HTR-8/SVneo (cell line): ENCODE results near the gene ASXL1.
"Not testable (repeated sequence)": the region's sequence is repeated elsewhere in the genome, so short reads cannot be mapped to it uniquely, and the experiment has no call there.

Experiments
- DNase-seq: peaks from one replicate; pipeline ENCODE4 v3.0.0; 2011; ENCODE audit warnings: low spot score, mixed read lengths; ENCODE audit not compliant: insufficient read length
- FAIRE-seq: peaks from 2 replicates; lab custom pipeline; 2011; peaks lifted over from hg19 to GRCh38; lab: Jason Lieb, UNC

ASXL1 gene

DNA sequence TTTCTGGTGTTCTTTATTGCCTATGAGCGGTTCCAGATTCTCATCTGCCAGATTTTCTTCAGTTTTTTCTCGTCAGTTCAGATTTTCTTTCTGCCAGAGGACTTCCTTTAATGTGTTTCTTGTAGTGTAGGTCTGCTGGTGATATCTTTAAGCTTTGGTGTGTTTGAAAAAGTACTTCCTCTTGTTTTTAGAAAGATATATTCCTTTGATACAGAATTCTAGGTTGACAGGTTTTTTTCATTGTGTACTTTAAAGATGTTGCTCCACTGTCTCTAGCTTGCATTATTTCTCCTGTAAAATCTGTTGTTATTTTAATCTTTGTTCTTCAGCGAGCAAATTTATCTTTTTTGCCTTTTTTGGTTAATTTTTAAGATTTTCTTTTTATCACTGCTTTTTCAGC is 36.9 kb downstream of the ASXL1 start:
- DNase-seq (no peak), FAIRE-seq (no peak)

DNA sequence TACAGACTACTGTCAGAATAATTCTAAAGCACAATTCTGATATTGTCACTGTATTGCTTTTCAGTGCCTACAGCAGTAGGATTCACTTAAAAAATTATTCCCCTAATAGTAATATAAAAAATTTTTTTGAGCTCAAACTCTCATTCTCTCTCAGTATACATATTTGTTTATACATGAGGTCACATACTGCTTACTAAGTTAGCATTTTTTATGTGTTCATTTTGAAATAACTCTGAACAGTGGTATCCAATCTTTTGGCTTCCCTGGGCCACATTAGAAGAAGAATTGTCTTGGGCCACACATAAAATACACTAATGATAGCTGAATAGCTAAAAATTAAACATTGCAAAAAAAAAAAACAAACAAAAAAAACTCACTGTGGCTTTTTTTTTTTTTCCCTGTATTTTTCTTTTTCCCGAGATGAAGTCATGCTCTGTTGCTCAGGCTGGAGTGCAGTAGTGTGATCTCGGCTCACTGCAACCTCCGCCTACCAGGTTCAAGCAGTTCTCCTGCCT is 38.6 kb downstream of the ASXL1 start:
- no peak for DNase-seq
- no peak for FAIRE-seq

DNA sequence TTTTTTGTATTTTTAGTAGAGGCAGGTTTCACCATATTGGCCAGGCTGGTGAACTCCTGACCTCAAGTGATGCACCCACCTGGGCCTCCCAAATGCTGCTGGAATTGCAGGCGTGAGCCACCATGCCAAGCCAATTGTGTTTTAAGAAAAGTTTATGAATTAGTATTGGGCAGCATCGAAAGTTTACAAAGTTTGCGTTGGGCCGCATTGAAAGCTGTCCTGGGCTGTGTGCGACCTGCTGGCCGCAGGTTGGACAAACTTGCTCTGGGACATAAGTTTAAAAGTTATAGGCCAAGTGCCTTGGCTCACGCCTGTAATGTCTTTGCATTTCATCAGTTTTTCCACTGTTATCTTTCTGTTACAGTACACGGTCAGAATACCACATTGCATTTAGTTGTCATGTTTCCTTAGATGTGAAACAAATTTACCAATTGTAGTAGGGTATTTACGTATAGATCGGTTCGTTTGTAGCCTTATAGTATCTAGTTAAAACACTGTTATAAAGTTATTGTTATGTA is 39.5 kb downstream of the ASXL1 start:
- DNase-seq (no peak), FAIRE-seq (no peak)

DNA sequence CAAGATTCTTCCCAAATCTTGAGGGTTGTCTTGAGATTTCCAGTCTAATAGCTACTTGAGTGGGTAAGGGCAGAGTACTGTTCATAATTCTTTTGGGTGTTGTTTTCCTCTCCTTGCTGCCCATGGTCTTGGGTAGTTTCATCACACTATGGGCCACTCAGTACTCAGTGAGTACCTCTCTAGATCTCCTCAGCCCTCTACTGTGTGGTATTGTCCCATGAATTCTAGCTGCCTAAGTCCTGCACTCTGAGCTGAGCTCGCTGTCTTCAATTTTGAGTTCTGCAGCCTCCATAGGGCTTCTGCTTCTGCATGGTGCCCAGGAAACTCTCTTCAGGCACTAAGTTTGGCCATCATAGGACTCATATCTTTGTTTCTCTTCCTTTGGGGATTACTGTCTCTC is 42.3 kb downstream of the ASXL1 start:
- no peak for DNase-seq
- FAIRE-seq: no peak

DNA sequence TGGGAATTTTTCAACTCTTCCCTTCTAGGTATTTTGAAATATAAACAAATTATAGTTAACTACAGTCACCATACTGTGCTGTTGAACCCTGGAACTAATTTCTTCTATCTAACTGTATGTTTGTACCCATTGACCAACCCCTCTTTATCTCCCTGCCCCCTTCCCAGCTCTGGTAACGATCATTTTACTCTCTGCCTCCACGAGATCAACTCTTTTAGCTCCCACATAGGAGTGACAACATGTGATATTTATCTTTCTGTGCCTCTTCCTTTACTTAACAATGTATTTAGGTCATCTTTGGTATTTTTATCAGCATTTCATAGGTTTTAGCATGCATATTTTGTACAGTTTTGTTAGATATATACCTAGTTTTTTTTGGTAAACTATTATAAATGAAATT is 45.9 kb downstream of the ASXL1 start:
- FAIRE-seq (no peak), DNase-seq (no peak)

DNA sequence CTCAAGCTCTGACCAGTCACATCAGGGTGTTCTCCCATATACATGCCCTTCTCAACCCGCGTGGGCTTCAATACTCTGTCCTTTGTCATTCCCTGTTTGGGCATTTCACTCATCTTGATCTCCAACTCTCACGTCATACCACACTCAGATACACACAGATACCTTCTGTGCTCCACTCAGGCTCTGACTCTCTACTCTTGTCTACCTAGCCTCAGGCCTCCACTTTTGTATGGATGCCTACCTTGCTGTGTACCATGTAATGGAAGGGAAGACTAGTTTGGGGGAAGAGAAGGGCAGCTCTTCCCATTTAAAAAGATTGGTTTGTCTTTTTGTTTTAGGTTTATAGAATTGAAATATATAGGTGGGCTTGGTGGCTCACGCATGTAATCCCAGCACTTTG is 48.6 kb downstream of the ASXL1 start:
- FAIRE-seq: no peak
- DNase-seq: no peak

DNA sequence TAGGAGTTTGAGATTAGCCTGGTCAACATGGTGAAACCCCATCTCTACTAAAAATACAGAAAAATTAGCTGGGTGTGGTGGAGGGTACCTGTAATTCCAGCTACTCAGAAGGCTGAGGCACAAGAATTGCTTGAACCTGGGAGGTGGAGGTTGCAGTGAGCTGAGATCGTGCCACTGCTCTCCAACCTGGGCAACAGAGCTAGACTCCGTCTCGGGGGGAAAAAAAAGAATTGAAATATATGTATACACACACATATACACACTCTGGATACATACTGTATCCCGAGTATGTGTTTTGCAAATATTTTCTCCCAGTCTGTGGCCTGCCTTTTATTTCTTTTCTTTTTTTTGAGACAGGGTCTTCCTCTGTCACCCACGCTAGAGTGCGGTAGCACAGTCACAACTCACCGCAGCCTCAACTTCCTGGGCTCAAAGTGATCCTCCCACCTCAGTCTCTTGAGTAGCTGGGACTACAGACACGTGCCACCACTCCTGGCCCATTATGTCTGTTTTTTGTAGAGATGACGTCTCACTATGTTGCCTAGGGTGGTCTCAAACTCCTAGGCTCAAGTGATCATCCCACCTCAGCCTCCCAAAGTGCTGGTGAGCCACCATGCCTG is 49.1 kb downstream of the ASXL1 start:
- not testable (repeated sequence) for DNase-seq, FAIRE-seq

DNA sequence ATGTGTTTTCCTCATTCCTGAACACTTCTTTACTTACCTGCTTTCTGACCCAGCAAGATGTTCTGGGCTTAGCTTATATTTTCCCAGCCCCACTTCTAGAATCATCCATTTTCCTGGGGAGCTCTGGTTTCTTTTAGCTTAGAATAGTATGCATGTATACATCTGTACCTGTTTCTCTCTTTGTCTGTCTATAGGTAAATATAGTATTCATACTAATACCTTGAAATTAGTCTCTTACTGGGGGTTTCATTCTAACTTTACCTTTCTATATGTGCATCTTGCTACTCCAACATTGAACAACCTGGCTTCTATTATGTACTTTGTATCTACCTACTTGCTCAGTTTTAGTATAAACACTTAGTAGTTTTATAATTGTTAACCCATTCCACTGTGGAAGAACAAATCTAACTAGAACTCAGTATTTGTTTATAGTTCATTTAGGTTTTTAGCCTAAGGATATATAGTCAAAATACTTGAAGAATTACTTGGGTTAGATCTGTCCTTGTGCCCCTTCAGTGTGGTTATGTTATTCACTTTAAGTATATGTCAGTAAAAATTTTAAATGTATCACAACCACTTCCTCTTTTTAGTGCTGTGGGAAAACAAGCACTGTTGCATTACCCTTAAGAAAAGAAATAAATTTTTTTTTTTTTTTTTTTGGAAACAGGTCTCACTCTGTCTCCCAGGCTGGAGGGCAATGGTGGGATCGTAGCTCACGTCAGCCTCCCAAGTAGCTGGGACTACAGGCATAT is 54.0 kb downstream of the ASXL1 start:
- DNase-seq: no peak
- FAIRE-seq: no peak

DNA sequence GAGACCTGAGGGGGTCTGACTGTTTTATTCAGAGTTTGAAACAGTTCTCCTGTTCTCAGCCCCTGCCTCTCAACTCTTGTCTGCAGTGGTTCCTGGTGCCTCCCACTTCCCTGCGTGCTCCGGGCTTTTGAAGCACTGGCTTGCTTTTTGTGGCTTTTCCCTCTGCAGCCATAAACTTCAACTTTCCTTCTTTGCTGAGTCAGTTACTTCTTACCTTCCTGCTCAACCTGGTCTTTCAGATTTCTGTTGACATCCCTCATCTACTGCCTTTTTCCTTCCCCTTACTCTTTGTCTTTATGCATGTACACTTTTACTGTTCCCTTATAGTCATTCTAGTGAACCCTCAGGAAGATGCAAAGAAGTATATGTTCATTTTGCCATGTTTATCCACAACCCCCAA is 57.4 kb downstream of the ASXL1 start:
- FAIRE-seq (no peak), DNase-seq (no peak)

DNA sequence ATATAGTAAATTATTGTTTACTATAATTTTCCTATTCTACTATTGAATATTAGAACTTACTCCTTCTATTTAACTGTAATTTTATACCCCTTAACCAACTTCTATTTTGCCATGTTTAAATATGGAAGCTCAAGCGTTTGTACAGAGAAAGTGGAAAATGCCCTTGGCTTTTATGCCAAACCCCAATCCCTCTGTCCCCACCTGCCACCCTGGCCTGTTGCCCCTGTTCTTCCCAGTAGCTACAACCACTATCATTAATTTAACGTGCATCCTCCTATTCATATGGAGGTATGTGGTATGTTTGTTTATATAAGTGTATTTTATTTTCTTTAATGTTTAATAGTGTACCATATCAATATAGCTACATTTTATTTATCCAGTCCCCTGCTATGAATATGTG is 58.1 kb downstream of the ASXL1 start:
- FAIRE-seq (no peak), DNase-seq (no peak)

DNA sequence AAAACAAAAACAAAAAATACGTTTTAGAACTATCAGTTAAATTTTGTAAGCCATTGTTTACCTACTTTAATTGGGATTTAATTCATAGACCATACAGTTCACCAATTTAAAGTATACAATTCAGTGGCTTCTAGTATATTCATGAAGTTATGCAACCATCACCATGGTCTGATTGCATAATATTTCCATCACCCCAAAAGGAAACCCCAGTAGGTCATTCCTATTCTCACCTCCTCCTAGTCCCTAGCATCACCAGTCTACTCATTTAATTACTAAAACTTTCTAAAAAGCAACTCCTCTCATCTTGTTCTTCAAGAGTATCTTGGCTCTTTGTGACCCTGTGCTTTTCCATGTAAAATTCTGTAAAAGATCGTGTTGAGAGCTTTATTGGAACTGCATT is 60.2 kb downstream of the ASXL1 start:
- no peak for FAIRE-seq

DNA sequence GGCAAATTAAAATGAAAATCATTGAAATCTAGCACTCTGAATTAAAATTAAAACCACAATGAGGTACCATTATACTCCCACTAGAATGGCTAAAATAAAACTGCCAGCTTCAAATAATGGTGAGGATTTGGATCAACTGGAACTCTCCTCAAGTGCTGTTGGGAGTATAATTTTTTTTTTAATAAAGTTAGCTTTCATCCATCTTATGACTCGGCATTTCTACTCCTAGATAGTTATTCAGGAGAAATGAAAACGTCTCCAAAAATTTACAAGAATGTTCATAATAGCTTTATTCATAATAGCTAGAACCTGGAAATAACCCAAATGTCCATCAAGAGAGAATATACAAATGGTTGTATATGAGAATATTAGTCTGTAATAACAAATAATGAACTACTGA is 63.2 kb downstream of the ASXL1 start:
- no peak for FAIRE-seq

More for the DNA sequence above, 60.2 kb downstream of the ASXL1 start:
- no peak for DNase-seq

DNA sequence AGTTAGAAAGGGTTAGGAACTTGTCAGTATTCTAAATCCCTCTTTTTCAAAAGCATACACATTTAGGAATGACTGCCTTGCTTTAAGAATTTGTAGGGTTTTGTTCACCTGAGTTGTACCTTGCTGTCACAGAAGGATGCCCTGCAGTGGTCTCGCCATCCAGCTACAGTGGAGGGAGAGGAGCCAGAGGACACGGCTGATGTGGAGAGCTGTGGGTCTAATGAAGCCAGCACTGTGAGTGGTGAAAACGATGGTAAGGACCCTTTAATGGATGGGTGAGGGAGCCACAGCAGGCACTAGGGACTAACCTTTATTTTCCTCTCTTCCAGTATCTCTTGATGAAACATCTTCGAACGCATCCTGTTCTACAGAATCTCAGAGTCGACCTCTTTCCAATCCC is 69.9 kb downstream of the ASXL1 start:
- FAIRE-seq: no peak

More for the DNA sequence above, 63.2 kb downstream of the ASXL1 start:
- no peak for DNase-seq

DNA sequence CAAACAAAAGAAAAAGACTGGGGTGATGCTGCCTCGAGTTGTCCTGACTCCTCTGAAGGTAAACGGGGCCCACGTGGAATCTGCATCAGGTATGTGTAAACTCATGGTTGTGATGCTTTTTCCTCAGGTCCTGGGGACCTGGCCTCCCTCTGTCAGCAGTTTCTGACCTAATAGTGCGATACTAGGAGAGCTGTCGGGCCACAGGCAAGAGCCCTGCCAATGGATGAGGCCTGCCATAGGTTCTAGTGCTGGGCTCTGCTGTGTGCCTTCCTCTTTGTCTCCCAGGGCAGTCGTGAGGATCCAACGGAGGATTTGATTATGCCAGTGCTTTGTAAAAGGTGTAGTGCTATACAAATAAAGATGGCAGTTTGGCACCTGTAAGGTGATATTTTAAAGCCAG is 71.2 kb downstream of the ASXL1 start:
- DNase-seq: no peak
- no peak for FAIRE-seq

More for the DNA sequence above, 69.9 kb downstream of the ASXL1 start:
- no peak for DNase-seq

DNA sequence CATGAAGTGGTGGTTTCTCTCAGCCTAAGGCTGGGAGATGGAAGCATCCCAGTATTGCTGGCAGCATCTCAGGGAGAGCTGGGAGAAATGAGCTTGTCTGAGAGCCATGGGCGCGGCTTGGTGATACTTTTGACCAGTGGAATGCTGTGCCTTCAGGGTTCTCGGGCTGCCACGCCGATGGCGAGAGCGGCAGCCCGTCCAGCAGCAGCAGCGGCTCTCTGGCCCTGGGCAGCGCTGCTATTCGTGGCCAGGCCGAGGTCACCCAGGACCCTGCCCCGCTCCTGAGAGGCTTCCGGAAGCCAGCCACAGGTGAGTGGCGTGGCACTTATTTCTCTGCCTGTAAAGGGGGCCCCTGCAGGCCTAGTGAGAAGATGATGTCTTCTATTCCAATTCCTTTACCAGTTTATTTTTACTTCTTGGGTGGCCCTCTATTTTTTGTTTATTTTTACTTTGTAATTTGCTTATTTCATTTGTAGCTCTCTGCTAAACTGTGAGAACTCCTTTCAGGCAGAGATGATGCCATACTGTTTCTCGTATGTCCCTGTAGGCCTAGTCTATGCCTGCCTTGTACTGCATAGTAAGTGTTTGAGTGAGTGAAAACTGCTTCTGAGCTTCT is 71.7 kb downstream of the ASXL1 start:
- FAIRE-seq: no peak

DNA sequence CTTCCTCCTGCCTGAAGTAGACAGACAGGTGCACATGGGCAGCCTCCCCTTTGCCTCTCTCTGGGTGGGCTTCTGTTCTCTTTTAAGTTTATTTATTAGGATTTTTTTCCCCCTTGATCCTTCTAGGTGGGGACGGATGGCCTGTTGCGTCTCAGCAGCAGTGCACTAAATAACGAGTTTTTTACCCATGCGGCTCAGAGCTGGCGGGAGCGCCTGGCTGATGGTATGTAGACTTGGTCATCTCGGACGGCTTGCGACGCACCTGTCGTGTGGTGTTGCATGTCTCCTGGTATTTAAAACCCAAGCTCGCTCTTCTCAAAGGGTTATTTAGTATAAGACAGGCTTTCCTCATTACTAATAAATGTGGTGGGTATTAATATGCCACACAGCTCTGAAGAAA is 73.3 kb downstream of the ASXL1 start:
- FAIRE-seq (no peak), DNase-seq (no peak)

More for the DNA sequence above, 71.7 kb downstream of the ASXL1 start:
- DNase-seq: no peak

DNA sequence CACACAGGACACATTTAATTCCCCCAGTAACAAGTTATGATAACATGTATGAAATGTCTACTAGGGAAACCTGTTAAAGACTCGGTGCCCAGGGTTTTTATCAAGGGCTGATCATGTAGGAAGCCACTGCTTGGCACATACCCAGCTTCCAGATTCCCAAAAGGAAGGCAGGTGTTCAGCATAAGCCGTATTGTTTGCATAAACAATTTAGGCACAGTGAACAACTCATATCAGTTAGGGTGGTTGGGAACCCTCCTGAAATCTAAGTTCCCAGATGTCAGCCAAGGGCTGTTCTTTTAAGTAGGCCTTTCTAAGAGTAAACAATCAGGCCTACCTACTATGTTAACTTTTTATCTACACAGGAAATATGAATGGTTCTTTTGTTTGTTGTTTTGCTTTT is 74.1 kb downstream of the ASXL1 start:
- DNase-seq (no peak), FAIRE-seq (no peak)

DNA sequence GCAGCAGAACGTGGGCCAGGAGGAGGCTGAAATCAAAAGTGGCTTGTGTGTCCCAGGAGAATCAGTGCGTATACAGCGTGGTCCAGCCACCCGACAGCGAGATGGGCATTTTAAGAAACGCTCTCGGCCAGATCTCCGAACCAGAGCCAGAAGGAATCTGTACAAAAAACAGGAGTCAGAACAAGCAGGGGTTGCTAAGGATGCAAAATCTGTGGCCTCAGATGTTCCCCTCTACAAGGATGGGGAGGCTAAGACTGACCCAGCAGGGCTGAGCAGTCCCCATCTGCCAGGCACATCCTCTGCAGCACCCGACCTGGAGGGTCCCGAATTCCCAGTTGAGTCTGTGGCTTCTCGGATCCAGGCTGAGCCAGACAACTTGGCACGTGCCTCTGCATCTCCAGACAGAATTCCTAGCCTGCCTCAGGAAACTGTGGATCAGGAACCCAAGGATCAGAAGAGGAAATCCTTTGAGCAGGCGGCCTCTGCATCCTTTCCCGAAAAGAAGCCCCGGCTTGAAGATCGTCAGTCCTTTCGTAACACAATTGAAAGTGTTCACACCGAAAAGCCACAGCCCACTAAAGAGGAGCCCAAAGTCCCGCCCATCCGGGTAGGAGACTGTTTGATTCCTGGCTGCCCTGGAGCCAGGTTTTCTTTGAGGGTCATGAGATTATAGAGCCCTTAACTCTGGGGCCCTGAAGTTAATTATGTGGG is 75.3 kb downstream of the ASXL1 start:
- FAIRE-seq: no peak
- DNase-seq: no peak

DNA sequence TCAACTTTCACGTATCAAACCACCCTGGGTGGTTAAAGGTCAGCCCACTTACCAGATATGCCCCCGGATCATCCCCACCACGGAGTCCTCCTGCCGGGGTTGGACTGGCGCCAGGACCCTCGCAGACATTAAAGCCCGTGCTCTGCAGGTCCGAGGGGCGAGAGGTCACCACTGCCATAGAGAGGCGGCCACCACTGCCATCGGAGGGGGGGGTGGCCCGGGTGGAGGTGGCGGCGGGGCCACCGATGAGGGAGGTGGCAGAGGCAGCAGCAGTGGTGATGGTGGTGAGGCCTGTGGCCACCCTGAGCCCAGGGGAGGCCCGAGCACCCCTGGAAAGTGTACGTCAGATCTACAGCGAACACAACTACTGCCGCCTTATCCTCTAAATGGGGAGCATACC is 76.3 kb downstream of the ASXL1 start:
- no peak for DNase-seq
- no peak for FAIRE-seq

DNA sequence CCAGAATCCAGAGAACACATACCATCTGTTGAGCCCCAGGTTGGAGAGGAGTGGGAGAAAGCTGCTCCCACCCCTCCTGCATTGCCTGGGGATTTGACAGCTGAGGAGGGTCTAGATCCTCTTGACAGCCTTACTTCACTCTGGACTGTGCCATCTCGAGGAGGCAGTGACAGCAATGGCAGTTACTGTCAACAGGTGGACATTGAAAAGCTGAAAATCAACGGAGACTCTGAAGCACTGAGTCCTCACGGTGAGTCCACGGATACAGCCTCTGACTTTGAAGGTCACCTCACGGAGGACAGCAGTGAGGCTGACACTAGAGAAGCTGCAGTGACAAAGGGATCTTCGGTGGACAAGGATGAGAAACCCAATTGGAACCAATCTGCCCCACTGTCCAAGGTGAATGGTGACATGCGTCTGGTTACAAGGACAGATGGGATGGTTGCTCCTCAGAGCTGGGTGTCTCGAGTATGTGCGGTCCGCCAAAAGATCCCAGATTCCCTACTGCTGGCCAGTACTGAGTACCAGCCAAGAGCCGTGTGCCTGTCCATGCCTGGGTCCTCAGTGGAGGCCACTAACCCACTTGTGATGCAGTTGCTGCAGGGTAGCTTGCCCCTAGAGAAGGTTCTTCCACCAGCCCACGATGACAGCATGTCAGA is 77.4 kb downstream of the ASXL1 start:
- DNase-seq (no peak), FAIRE-seq (no peak)
